Body of pancreas (tissue), 4 donors: ENCODE results near the gene MRAS. TPM values are rescaled to one million over a fixed set of nuclear protein-coding genes. Genes with fewer than 3 reads are reported as not detected.

Experiments
- ATAC-seq: fragments of 150-250 bp; one replicate; pipeline ENCODE4 v1.9.1; 2016
- DNase-seq, 4 donors: peaks; one replicate each; pipeline ENCODE4 v3.0.0-alpha.2; 2019
- H3K27ac ChIP-seq, 4 donors: fragments of 200-600 bp; sonication (generic); 1 replicate in 3 of 4; 2 replicates in 1 of 4; pipeline versions ENCODE4 v1.5.1 to v1.6.1; 2016 to 2019; ENCODE audit warnings: mild to moderate bottlenecking in 1 of 4, mixed read lengths in 1 of 4, moderate library complexity in 1 of 4
- H3K27me3 ChIP-seq, 2 donors: fragments of 200-600 bp; sonication (generic); one replicate each; pipeline ENCODE4 v1.6.0; 2016; ENCODE audit warnings: mild to moderate bottlenecking in 1 of 2
- H3K36me3 ChIP-seq, 2 donors: fragments of 200-600 bp; sonication (generic); replicated peaks in 1 of 2; 2 replicates each; pipeline ENCODE4 v1.5.1; 2016; ENCODE audit warnings: low read depth in 2 of 2; ENCODE audit not compliant: insufficient read depth in 1 of 2
- H3K4me1 ChIP-seq: fragments of 200-600 bp; sonication (generic); one replicate; pipeline ENCODE4 v1.6.0; 2016
- H3K4me3 ChIP-seq, 2 donors: fragments of 200-600 bp; sonication (generic); 1 replicate in 1 of 2; 2 replicates in 1 of 2; pipeline ENCODE4 v1.5.1; 2016 to 2019
- H3K9me3 ChIP-seq, 3 donors: fragments of 200-600 bp; sonication (generic); 1 replicate in 2 of 3; 2 replicates in 1 of 3; pipeline ENCODE4 v1.5.1; 2016
- CTCF ChIP-seq, 7 experiments: fragments of 450-650 bp in 4 of 7; fragments of 200-600 bp in 3 of 7; sonication (generic) in 3 of 7; IDR thresholded peaks; one replicate each; pipeline ENCODE4 v1.5.1; 2016 to 2019; ENCODE audit warnings: antibody characterized with exemption in 7 of 7
- POLR2A ChIP-seq, 3 donors: fragments of 450-650 bp; IDR thresholded peaks; one replicate each; pipeline ENCODE4 v1.6.1; 2016; ENCODE audit warnings: antibody characterized with exemption in 3 of 3, mild to moderate bottlenecking in 2 of 3
- WGBS, 2 donors: methylation state at CpG; one replicate each; pipeline ENCODE4 v1.1.5; 2017; 5-methylcytosine and 5-hydroxymethylcytosine counted together
- intact Hi-C: fragments of 100-400 bp; cut with DNase I; formaldehyde crosslinking; loops from one replicate; pipeline ENCODE4 v1.15.1; 2023
- total RNA-seq, 2 donors: library from RNA; depleted of rRNA; stranded (reverse); fragments of >200 nt; gene quantifications; one replicate each; pipeline ENCODE4 v1.1.0, GENCODE V29; 2016

The MRAS gene
- total RNA-seq, 2 donors from 2014 or later: 9.9 to 20.1 TPM

DNA sequence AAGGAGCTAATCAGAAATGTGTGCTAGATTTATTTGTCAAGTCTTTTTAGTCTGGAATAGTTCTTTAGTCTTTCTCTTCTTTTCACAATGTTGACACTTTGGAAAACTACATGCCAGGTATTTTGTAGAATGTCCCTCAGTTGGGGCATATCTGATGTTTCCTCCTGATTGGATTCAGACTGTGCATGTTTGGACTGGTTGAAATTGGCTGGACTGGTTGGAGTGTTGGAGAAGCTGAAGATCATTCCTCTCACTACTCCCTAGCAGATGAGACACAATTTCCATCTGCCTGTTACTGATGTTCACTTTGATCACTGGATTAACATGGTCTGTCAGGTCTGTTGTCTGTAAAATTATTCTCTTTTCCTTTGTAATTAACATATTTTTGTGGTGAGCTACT is 22.4 kb upstream of the MRAS start:
- Histone ChIP-seq H3K27me3 (no peaks in the 10 kb centered on the region), H3K4me3 (no peak overlapping the region), H3K4me1 (peaks cover 11% of the 10 kb centered on the region), H3K9me3 (no peaks in the 10 kb centered on the region), H3K27ac (no peak overlapping the region), H3K36me3 (no peaks in the 10 kb centered on the region)
- TF ChIP-seq CTCF (IDR thresholded peaks at IDR 0.05) (no peak), POLR2A (IDR thresholded peaks at IDR 0.05) (no peak)
- ATAC-seq: no peak
- DNase-seq: no peak
- intact Hi-C loops: no loop called here

GRCh38 chr3:138326866-138327595 is 21.3 kb upstream of the MRAS start:
- no peak for TF ChIP-seq CTCF (IDR thresholded peaks at IDR 0.05)
- no peak for TF ChIP-seq POLR2A (IDR thresholded peaks at IDR 0.05)
- Histone ChIP-seq H3K9me3 (no peaks in the 10 kb centered on the region), H3K4me3 (no peak overlapping the region), H3K27ac (no peak overlapping the region), H3K4me1 (peaks cover 11% of the 10 kb centered on the region), H3K27me3 (no peaks in the 10 kb centered on the region), H3K36me3 (no peaks in the 10 kb centered on the region)
- intact Hi-C loops: no loop called here
- WGBS, 2 donors: 93 to 94% methylated on average over 11 to 12 of the region's 12 CpGs
- DNase-seq (no peak), ATAC-seq (no peak)

DNA sequence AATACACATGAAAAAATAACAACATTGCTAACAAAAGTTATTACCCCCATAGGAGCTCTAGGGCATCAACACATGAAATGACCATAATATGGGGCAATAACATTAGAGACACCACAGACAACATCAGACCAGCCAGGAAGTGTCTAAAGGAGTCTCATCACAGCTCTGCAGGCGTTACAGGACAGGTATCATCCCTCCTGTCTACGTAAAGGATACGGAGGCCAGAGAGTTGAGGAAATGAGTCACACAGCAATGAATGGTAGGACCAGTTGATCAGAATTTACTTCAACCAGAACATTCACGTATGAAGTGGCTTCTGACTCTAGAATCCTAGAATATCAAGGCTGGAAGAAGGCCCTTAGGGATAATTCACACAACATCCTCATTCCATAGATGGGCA is 20.5 kb upstream of the MRAS start:
- no peak overlapping the region for H3K4me3 ChIP-seq
- 83 to 87% methylated on average over 4 of the region's 4 CpGs for WGBS, 2 donors
- no peaks in the 10 kb centered on the region for H3K36me3 ChIP-seq
- intact Hi-C loops: no loop called here
- no peaks in the 10 kb centered on the region for H3K27me3 ChIP-seq
- H3K27ac ChIP-seq: no peak overlapping the region
- H3K4me1 ChIP-seq: peaks cover 11% of the 10 kb centered on the region
- DNase-seq (no peak), ATAC-seq (no peak)
- no peaks in the 10 kb centered on the region for H3K9me3 ChIP-seq
- TF ChIP-seq CTCF (IDR thresholded peaks at IDR 0.05): no peak
- TF ChIP-seq POLR2A (IDR thresholded peaks at IDR 0.05): no peak

DNA sequence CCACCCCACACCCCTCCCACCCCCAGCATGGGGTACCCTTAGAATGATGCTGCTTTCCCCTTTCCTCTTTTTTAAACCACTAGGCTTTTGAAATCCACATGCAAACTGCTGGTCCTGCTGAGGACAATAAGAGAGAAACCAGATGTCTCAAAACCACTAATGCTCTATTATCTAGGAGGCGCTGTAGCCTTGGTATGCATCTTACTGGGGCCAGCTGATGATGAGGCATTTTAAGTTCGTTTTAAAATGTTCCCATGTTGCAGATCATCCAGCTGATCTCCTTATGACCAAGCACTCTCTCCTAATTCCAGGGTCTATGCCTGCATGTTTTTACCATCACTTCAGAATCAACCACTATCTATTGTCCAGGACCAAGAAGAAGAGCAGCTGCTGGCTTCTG is 20.0 kb upstream of the MRAS start:
- intact Hi-C loops: no loop called here
- H3K9me3 ChIP-seq: no peaks in the 10 kb centered on the region
- peaks cover 11% of the 10 kb centered on the region for H3K4me1 ChIP-seq
- ATAC-seq: no peak
- no peaks in the 10 kb centered on the region for H3K27me3 ChIP-seq
- no peak overlapping the region for H3K4me3 ChIP-seq
- no peak overlapping the region for H3K27ac ChIP-seq
- DNase-seq: no peak
- WGBS, 2 donors: 29 to 44% methylated on average over 2 of the region's 2 CpGs
- H3K36me3 ChIP-seq: no peaks in the 10 kb centered on the region
- TF ChIP-seq CTCF (IDR thresholded peaks at IDR 0.05) (no peak), POLR2A (IDR thresholded peaks at IDR 0.05) (no peak)
